Activated CD8-positive, alpha-beta memory T cell treated with anti-CD3 and anti-CD28 coated beads for 48 hours (primary cell): ENCODE data around the gene MMP28.
"Not testable (repeated sequence)": the region's sequence is repeated elsewhere in the genome, so short reads cannot be mapped to it uniquely, and the experiment has no call there.

ENCODE experiments used
- DNase-seq, 3 experiments: peaks; one replicate each; pipeline ENCODE4 v3.0.0-alpha.2; 2020; ENCODE audit warnings: low read depth in 2 of 3, low spot score in 2 of 3

Gene MMP28

GRCh38 chr17:35766903-35767510 lies 28.4 kb downstream of the MMP28 start:
- no peak for DNase-seq

- DNase-seq = no peak
These were observed 29.0 kb downstream of the MMP28 start for GRCh38 chr17:35766489-35766877.

- DNase-seq = no peak
These were observed 29.5 kb downstream of the MMP28 start for GRCh38 chr17:35765756-35766488.

- DNase-seq = no peak
These were observed 30.2 kb downstream of the MMP28 start for GRCh38 chr17:35765086-35765710.

- DNase-seq = peak; percentile 75 to 88 (median 84)
These were observed 31.1 kb downstream of the MMP28 start for GRCh38 chr17:35764123-35764991.

GRCh38 chr17:35763767-35764122 lies 31.7 kb downstream of the MMP28 start:
- DNase-seq = no peak

GRCh38 chr17:35761601-35762000 lies 33.8 kb downstream of the MMP28 start:
- no peak for DNase-seq

GRCh38 chr17:35760587-35760986 lies 34.9 kb downstream of the MMP28 start, which contains the start of gene C17orf50:
Gene C17orf50 (plus strand): TSS chr17:35760887. CDS start chr17:35760942, 55 bp downstream.
- DNase-seq = no peak

GRCh38 chr17:35757243-35757642 lies 38.2 kb downstream of the MMP28 start:
- no peak for DNase-seq

GRCh38 chr17:35752945-35753764 lies 42.3 kb downstream of the MMP28 start, which contains the start of gene GAS2L2:
Gene GAS2L2 (minus strand): TSS chr17:35753239. CDS start chr17:35752850, 389 bp downstream.
- DNase-seq = no peak

- no peak for DNase-seq
These were observed 43.0 kb downstream of the MMP28 start for GRCh38 chr17:35752471-35752870.

GRCh38 chr17:35751541-35751940 lies 43.9 kb downstream of the MMP28 start:
- not testable (repeated sequence) for DNase-seq

GRCh38 chr17:35750526-35751395 lies 44.7 kb downstream of the MMP28 start:
- no peak for DNase-seq

GRCh38 chr17:35749560-35750412 lies 45.7 kb downstream of the MMP28 start:
- no peak for DNase-seq

GRCh38 chr17:35748979-35749378 lies 46.5 kb downstream of the MMP28 start:
- DNase-seq = no peak

GRCh38 chr17:35748341-35748841 lies 47.0 kb downstream of the MMP28 start:
- no peak for DNase-seq

GRCh38 chr17:35747540-35748017 lies 47.9 kb downstream of the MMP28 start:
- peak; percentile 49 to 66 (median 64) for DNase-seq

GRCh38 chr17:35745749-35746320 lies 49.6 kb downstream of the MMP28 start:
- DNase-seq = no peak
